Mucosa of stomach (tissue), 1 donor: Measurements from ENCODE around the gene FERMT1.

Experiments used
- H3K27me3 ChIP-seq: one replicate; pipeline ENCODE4 v1.7.0; 2013; ENCODE audit warnings: mild to moderate bottlenecking, low read length; ENCODE audit not compliant: control insufficient read depth, insufficient read depth
- H3K36me3 ChIP-seq: one replicate; pipeline ENCODE4 v1.7.0; 2013; ENCODE audit warnings: low read length; ENCODE audit not compliant: control insufficient read depth, insufficient read depth
- H3K4me1 ChIP-seq: one replicate; pipeline ENCODE4 v1.7.0; 2013; ENCODE audit warnings: mild to moderate bottlenecking, low read length; ENCODE audit not compliant: control insufficient read depth, insufficient read depth
- H3K4me3 ChIP-seq: one replicate; pipeline ENCODE4 v1.7.0; 2013; ENCODE audit warnings: low read length
- H3K9ac ChIP-seq: one replicate; pipeline ENCODE4 v1.7.0; 2013; ENCODE audit warnings: mild to moderate bottlenecking, low read length, moderate library complexity
- H3K9me3 ChIP-seq: one replicate; pipeline ENCODE4 v1.7.0; 2013; ENCODE audit warnings: mild to moderate bottlenecking, low read length, moderate library complexity; ENCODE audit not compliant: control insufficient read depth
- donor health status: Pancreatic carcinoma.

FERMT1 gene

GRCh38 chr20:6028818-6029217 is 94.0 kb downstream of the FERMT1 start:
- no peaks in the 10 kb centered on the region for H3K36me3 ChIP-seq
- peaks cover 5% of the 10 kb centered on the region for H3K4me1 ChIP-seq
- no peaks in the 10 kb centered on the region for H3K27me3 ChIP-seq
- H3K9ac ChIP-seq = no peak overlapping the region
- no peaks in the 10 kb centered on the region for H3K9me3 ChIP-seq
- no peak overlapping the region for H3K4me3 ChIP-seq

GRCh38 chr20:6026051-6026450 is 96.8 kb downstream of the FERMT1 start:
- Histone ChIP-seq H3K27me3 (no peaks in the 10 kb centered on the region), H3K36me3 (no peaks in the 10 kb centered on the region), H3K4me3 (no peak overlapping the region), H3K4me1 (no peaks in the 10 kb centered on the region), H3K9me3 (no peaks in the 10 kb centered on the region), H3K9ac (no peak overlapping the region)
